Kidney epithelial cell (primary cell): ENCODE measurements around the gene MRPL14. TPM values are rescaled to one million over a fixed set of nuclear protein-coding genes. Genes with fewer than 3 reads are reported as not detected.

ENCODE experiments used
- DNase-seq: peaks from one replicate; pipeline ENCODE4 v3.0.0-alpha.2; 2010; ENCODE audit warnings: low read depth
- H3K27me3 ChIP-seq: 2 replicates; pipeline ENCODE4 v1.6.0; 2011; ENCODE audit warnings: low read length; ENCODE audit not compliant: control insufficient read depth, insufficient read depth
- H3K36me3 ChIP-seq: 2 replicates; pipeline ENCODE4 v1.5.1; 2011; ENCODE audit warnings: low read length; ENCODE audit not compliant: control insufficient read depth, insufficient read depth
- H3K4me3 ChIP-seq: 2 replicates; pipeline ENCODE4 v1.5.1; 2011; ENCODE audit warnings: low read depth, mild to moderate bottlenecking, control low read depth, low read length
- total RNA-seq: library from RNA; depleted of rRNA; stranded (reverse); fragments of >200 nt; gene quantifications from 2 replicates; pipeline ENCODE4 v1.2.3, GENCODE V29; 2015
- TF ChIP-seq, protein P1 (sequence below): IDR thresholded peaks from 2 replicates; pipeline ENCODE4 v1.5.1; 2011; ENCODE audit warnings: mild to moderate bottlenecking, moderate library complexity, low read length, control low read depth, inconsistent platforms; ENCODE audit not compliant: insufficient read depth, poor library complexity, severe bottlenecking

The MRPL14 gene
- total RNA-seq, 1 donor from 2014 or later = 98.5 TPM

DNA sequence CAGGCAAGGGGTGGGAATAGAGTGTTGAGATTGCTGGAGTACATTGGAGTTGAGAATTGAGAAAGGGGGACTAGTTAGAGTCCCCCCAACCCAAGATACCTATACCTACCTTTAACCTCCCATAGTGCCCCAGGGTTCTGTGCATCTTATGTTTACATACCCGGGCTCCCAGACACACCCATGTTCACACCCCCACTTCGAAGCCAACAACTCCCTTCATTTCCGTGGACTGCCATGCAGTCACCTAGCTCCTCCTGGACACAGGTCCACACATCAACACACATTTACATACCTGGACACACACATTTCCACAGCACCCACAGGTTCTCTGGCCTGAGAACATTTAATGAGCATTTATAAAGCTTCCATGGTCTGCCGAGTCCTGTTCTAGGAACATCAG lies 5.2 kb upstream of the MRPL14 start:
- Histone ChIP-seq H3K4me3 (no peak overlapping the region), H3K36me3 (peaks cover 1% of the 10 kb centered on the region), H3K27me3 (no peaks in the 10 kb centered on the region)
- no peak for DNase-seq
- TF ChIP-seq, protein P1, sequence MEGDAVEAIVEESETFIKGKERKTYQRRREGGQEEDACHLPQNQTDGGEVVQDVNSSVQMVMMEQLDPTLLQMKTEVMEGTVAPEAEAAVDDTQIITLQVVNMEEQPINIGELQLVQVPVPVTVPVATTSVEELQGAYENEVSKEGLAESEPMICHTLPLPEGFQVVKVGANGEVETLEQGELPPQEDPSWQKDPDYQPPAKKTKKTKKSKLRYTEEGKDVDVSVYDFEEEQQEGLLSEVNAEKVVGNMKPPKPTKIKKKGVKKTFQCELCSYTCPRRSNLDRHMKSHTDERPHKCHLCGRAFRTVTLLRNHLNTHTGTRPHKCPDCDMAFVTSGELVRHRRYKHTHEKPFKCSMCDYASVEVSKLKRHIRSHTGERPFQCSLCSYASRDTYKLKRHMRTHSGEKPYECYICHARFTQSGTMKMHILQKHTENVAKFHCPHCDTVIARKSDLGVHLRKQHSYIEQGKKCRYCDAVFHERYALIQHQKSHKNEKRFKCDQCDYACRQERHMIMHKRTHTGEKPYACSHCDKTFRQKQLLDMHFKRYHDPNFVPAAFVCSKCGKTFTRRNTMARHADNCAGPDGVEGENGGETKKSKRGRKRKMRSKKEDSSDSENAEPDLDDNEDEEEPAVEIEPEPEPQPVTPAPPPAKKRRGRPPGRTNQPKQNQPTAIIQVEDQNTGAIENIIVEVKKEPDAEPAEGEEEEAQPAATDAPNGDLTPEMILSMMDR = no peak

- H3K27me3 ChIP-seq = no peaks in the 10 kb centered on the region
- no peaks in the 10 kb centered on the region for H3K36me3 ChIP-seq
- no peak overlapping the region for H3K4me3 ChIP-seq
- TF ChIP-seq, protein P1 = no peak
- no peak for DNase-seq
These were observed 4.6 kb upstream of the MRPL14 start for GRCh38 chr6:44131892-44132291.

GRCh38 chr6:44129841-44130322 lies 2.6 kb upstream of the MRPL14 start:
- no peak for DNase-seq
- no peak overlapping the region for H3K4me3 ChIP-seq
- no peaks in the 10 kb centered on the region for H3K36me3 ChIP-seq
- TF ChIP-seq, protein P1 = no peak
- H3K27me3 ChIP-seq = no peaks in the 10 kb centered on the region

- H3K27me3 ChIP-seq = no peaks in the 10 kb centered on the region
- H3K36me3 ChIP-seq = no peaks in the 10 kb centered on the region
- DNase-seq = no peak
- H3K4me3 ChIP-seq = peak overlapping the region; percentile 89
- TF ChIP-seq, protein P1 = peak; percentile 16
These were observed 1.0 kb upstream of the MRPL14 start for GRCh38 chr6:44128020-44128917.

GRCh38 chr6:44126320-44127149 lies 717 bp downstream of the MRPL14 start:
- DNase-seq = no peak
- H3K36me3 ChIP-seq = no peaks in the 10 kb centered on the region
- H3K4me3 ChIP-seq = peak overlapping the region; percentile 77
- H3K27me3 ChIP-seq = no peaks in the 10 kb centered on the region
- TF ChIP-seq, protein P1 = no peak
